Neural cell (in vitro differentiated cells): ENCODE data around the gene PTPRD. TPM values are rescaled to one million over a fixed set of nuclear protein-coding genes. Genes with fewer than 3 reads are reported as not detected.

Experiments
- H2AFZ ChIP-seq: fragments of 200-600, 300-800 bp; sonication (generic), shearing (Covaris generic); 2 replicates; pipeline ENCODE4 v1.6.0; 2014; ENCODE audit warnings: low read depth, mild to moderate bottlenecking, antibody characterized with exemption, low read length, moderate library complexity
- H3F3A ChIP-seq: fragments of 200-600 bp; shearing (Covaris generic); 2 replicates; pipeline ENCODE4 v1.6.1; 2016; ENCODE audit warnings: mild to moderate bottlenecking, moderate library complexity, mixed read lengths, antibody characterized with exemption, low read length; ENCODE audit not compliant: insufficient read depth, poor library complexity, severe bottlenecking
- H3K27ac ChIP-seq: fragments of 200-600, 300-800 bp; sonication (generic), shearing (Covaris generic); 2 replicates; pipeline ENCODE4 v1.5.1; 2014; ENCODE audit warnings: mild to moderate bottlenecking, low read length, moderate library complexity
- H3K27me3 ChIP-seq: fragments of 300-800, 200-600 bp; sonication (generic), shearing (Covaris generic); 2 replicates; pipeline ENCODE4 v1.6.0; 2014; ENCODE audit warnings: mild to moderate bottlenecking, low read depth, low read length, moderate library complexity; ENCODE audit not compliant: insufficient read depth
- H3K36me3 ChIP-seq: fragments of 300-800, 200-600 bp; sonication (generic), shearing (Covaris generic); 2 replicates; pipeline ENCODE4 v1.5.1; 2014; ENCODE audit warnings: mild to moderate bottlenecking, antibody characterized with exemption, low read length, moderate library complexity; ENCODE audit not compliant: insufficient read depth
- H3K4me2 ChIP-seq: fragments of 300-800, 200-600 bp; sonication (generic), shearing (Covaris generic); 2 replicates; pipeline ENCODE4 v1.6.0; 2014; ENCODE audit warnings: mild to moderate bottlenecking, low read length
- H3K4me3 ChIP-seq: fragments of 300-800, 200-600 bp; sonication (generic), shearing (Covaris generic); 2 replicates; pipeline ENCODE4 v1.5.1; 2014; ENCODE audit warnings: mild to moderate bottlenecking, low read length, moderate library complexity
- H3K79me2 ChIP-seq: fragments of 200-600 bp; shearing (Covaris generic); replicated peaks from 2 replicates; pipeline ENCODE4 v1.6.0; 2014; ENCODE audit warnings: mild to moderate bottlenecking, low read length, moderate library complexity; ENCODE audit not compliant: insufficient read depth
- H3K9ac ChIP-seq: fragments of 300-800, 200-600 bp; sonication (generic), shearing (Covaris generic); 2 replicates; pipeline ENCODE4 v1.6.1; 2016; ENCODE audit warnings: mild to moderate bottlenecking, low read length, mixed read lengths
- H3K9me2 ChIP-seq: fragments of 200-600 bp; shearing (Covaris generic); 2 replicates; pipeline ENCODE4 v1.6.1; 2016; ENCODE audit warnings: mild to moderate bottlenecking, low read length, mixed read lengths; ENCODE audit not compliant: insufficient read depth
- H3K9me3 ChIP-seq: fragments of 200-600, 300-800 bp; sonication (generic), shearing (Covaris generic); 2 replicates; pipeline ENCODE4 v1.6.1; 2016; ENCODE audit warnings: mild to moderate bottlenecking, mixed run types, low read length, moderate library complexity, mixed read lengths
- H4K20me1 ChIP-seq: fragments of 200-600 bp; shearing (Covaris generic); 2 replicates; pipeline ENCODE4 v1.6.1; 2016; ENCODE audit warnings: mild to moderate bottlenecking, mixed run types; ENCODE audit not compliant: insufficient read depth
- CTCF ChIP-seq: fragments of 450-650 bp; IDR thresholded peaks from 2 replicates; pipeline ENCODE4 v1.5.1; 2014; ENCODE audit warnings: antibody characterized with exemption, mild to moderate bottlenecking, moderate library complexity; ENCODE audit not compliant: poor library complexity, severe bottlenecking
- EP300 ChIP-seq: fragments of 450-650 bp; conservative IDR thresholded peaks from 2 replicates; pipeline ENCODE4 v1.6.1; 2014; ENCODE audit warnings: antibody characterized with exemption, mild to moderate bottlenecking, moderate library complexity; ENCODE audit not compliant: poor library complexity, severe bottlenecking
- EZH2 ChIP-seq: fragments of 200-600, 300-800 bp; shearing (Covaris generic), sonication (generic); IDR thresholded peaks from 2 replicates; pipeline ENCODE4 v1.6.1; 2014; ENCODE audit warnings: antibody characterized with exemption, low read length, borderline replicate concordance, mild to moderate bottlenecking; ENCODE audit not compliant: insufficient read depth, poor library complexity, severe bottlenecking
- MXI1 ChIP-seq: fragments of 450-650 bp; conservative IDR thresholded peaks from 2 replicates; pipeline ENCODE4 v1.6.1; 2014; ENCODE audit warnings: antibody characterized with exemption, mild to moderate bottlenecking; ENCODE audit not compliant: poor library complexity, severe bottlenecking
- POLR2AphosphoS5 ChIP-seq: IDR thresholded peaks from 2 replicates; pipeline ENCODE4 v1.6.1; 2012
- RAD21 ChIP-seq: fragments of 450-650 bp; conservative IDR thresholded peaks from 2 replicates; pipeline ENCODE4 v1.6.1; 2014; ENCODE audit warnings: antibody characterized with exemption, mild to moderate bottlenecking, moderate library complexity
- REST ChIP-seq: IDR thresholded peaks from 2 replicates; pipeline ENCODE4 v1.6.1; 2012; ENCODE audit warnings: borderline replicate concordance
- SMC3 ChIP-seq: fragments of 450-650 bp; conservative IDR thresholded peaks from 2 replicates; pipeline ENCODE4 v1.6.1; 2014; ENCODE audit warnings: antibody characterized with exemption, mild to moderate bottlenecking, moderate library complexity; ENCODE audit not compliant: poor library complexity
- TAF1 ChIP-seq: IDR thresholded peaks from 2 replicates; pipeline ENCODE4 v1.6.1; 2012; ENCODE audit warnings: low read depth
- polyA plus RNA-seq: library from polyadenylated mRNA; depleted of rRNA; stranded (reverse); fragments of >200 nt; gene quantifications from 2 replicates; pipeline ENCODE4 v1.2.3, GENCODE V29; 2014

Gene PTPRD
- polyA plus RNA-seq, 1 donor from 2014 or later: 143 TPM

GRCh38 chr9:9949978-9950377, 662.8 kb downstream of the PTPRD start:
- Histone ChIP-seq H2AFZ (no peak overlapping the region), H3K9ac (no peak overlapping the region), H3K9me2 (no peaks in the 10 kb centered on the region), H3K4me3 (no peak overlapping the region), H3K36me3 (no peaks in the 10 kb centered on the region), H3K79me2 (no peaks in the 10 kb centered on the region), H3K9me3 (no peaks in the 10 kb centered on the region), H3F3A (no peaks in the 10 kb centered on the region), H3K27me3 (no peaks in the 10 kb centered on the region), H3K4me2 (no peak overlapping the region), H4K20me1 (no peaks in the 10 kb centered on the region), H3K27ac (no peak overlapping the region)
- TF ChIP-seq CTCF: no peak
- no peak for TF ChIP-seq RAD21
- TF ChIP-seq MXI1: no peak
- no peak for TF ChIP-seq TAF1
- TF ChIP-seq REST: no peak
- no peak for TF ChIP-seq EP300
- TF ChIP-seq POLR2AphosphoS5: no peak
- no peak for TF ChIP-seq EZH2
- TF ChIP-seq SMC3: no peak

- TF ChIP-seq TAF1 (no peak), REST (no peak), POLR2AphosphoS5 (no peak), EZH2 (no peak), MXI1 (no peak), CTCF (no peak), RAD21 (no peak), EP300 (no peak), SMC3 (no peak)
- H3K4me3 ChIP-seq: no peak overlapping the region
- H3K79me2 ChIP-seq: no peaks in the 10 kb centered on the region
- H3K36me3 ChIP-seq: no peaks in the 10 kb centered on the region
- no peaks in the 10 kb centered on the region for H3K27me3 ChIP-seq
- no peak overlapping the region for H3K27ac ChIP-seq
- no peak overlapping the region for H3K4me2 ChIP-seq
- H3F3A ChIP-seq: no peaks in the 10 kb centered on the region
- H3K9me3 ChIP-seq: no peaks in the 10 kb centered on the region
- H4K20me1 ChIP-seq: no peaks in the 10 kb centered on the region
- H3K9me2 ChIP-seq: no peaks in the 10 kb centered on the region
- H2AFZ ChIP-seq: no peak overlapping the region
- H3K9ac ChIP-seq: no peak overlapping the region
Observed at GRCh38 chr9:9949368-9949767, 663.4 kb downstream of the PTPRD start.
